ENCODE measurements around the gene GIT1. TPM values are rescaled to one million over a fixed set of nuclear protein-coding genes. Genes with fewer than 3 reads are reported as not detected.
A peak's percentile ranks its signal among the peaks of the same experiment; 100 is the strongest.

The GIT1 gene
- total and polyA plus RNA-seq, 2 of the 13 experiments (the other 11 are each of a cell fraction or from before 2014, with no cell fraction given): 14.2 to 30.8 TPM

GRCh38 chr17:29574732-29575510 lies 14.5 kb downstream of the GIT1 start (continued):
- TF ChIP-seq, protein P1, sequence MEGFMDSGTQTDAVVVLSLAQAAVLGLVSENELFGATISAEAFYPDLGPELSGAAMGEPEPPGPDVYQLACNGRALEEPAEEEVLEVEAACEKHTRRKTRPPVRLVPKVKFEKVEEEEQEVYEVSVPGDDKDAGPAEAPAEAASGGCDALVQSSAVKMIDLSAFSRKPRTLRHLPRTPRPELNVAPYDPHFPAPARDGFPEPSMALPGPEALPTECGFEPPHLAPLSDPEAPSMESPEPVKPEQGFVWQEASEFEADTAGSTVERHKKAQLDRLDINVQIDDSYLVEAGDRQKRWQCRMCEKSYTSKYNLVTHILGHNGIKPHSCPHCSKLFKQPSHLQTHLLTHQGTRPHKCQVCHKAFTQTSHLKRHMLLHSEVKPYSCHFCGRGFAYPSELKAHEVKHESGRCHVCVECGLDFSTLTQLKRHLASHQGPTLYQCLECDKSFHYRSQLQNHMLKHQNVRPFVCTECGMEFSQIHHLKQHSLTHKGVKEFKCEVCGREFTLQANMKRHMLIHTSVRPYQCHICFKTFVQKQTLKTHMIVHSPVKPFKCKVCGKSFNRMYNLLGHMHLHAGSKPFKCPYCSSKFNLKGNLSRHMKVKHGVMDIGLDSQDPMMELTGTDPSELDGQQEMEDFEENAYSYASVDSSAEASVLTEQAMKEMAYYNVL (CRISPR knock-in tag; IDR thresholded peaks at IDR 0.05; ENCODE audit: borderline replicate concordance): peak; percentile 62; the same call in 1 of the 2 replicates
- TF ChIP-seq RXRB (CRISPR knock-in tag; IDR thresholded peaks at IDR 0.05; ENCODE audit: borderline replicate concordance): peak; percentile 57; the same call in 1 of the 2 replicates
- 0 out of 2 replicates have a peak, but pooled peaks have one; percentile 41 for TF ChIP-seq ZNF160 (CRISPR knock-in tag; IDR thresholded peaks at IDR 0.05)
- TF ChIP-seq TGIF2 (CRISPR knock-in tag; IDR thresholded peaks at IDR 0.05): peak; percentile 88; the same call in 1 of the 2 replicates
- peak; percentile 85; the same call in 1 of the 2 replicates for TF ChIP-seq NCOR1 (IDR thresholded peaks at IDR 0.05; ENCODE audit: borderline replicate concordance, low read length)
- peak; percentile 85 for TF ChIP-seq ZNF350 (CRISPR knock-in tag; IDR thresholded peaks at IDR 0.05; ENCODE audit: borderline replicate concordance, low read depth)

GRCh38 chr17:29573871-29574731 lies 15.3 kb downstream of the GIT1 start:
- FAIRE-seq (no peak), DNase-seq (ENCODE audit: low spot score) (no peak), ATAC-seq (no peak)
- POLR2A ChIA-PET: interaction anchor here (0.8 to 1.6 kb wide), 10 partner anchors 8 to 280 kb away, joined by 3 to 23 read pairs (median 3); partner anchors contain the start of genes ABHD15, ANKRD13B and NUFIP2
- Histone ChIP-seq H3K9ac (ENCODE audit: insufficient read depth, low read depth, low read length) (no peak overlapping the region), H4K20me1 (ENCODE audit: insufficient read depth, low read length) (no peaks in the 10 kb centered on the region), H3K36me3 (replicated peaks in 1 of 2; ENCODE audit: control insufficient read depth in 1 of 2, insufficient read depth in 2 of 2, low read length in 2 of 2) (peaks cover 5 to 17% of the 10 kb centered on the region in 2 experiments; a peak in 4 of 5 replicates), H3K4me3 (replicated peaks in 1 of 3; ENCODE audit: insufficient read depth in 1 of 3, low read depth in 2 of 3, low read length in 3 of 3) (peak overlapping the region in 1 of 3 experiments; percentile 30; a peak in 1 of 6 replicates), H2AFZ (ENCODE audit: low read length) (no peak overlapping the region), H3K4me1 (ENCODE audit: insufficient read depth, low read length) (peaks cover 29% of the 10 kb centered on the region), H3K27ac (ENCODE audit: extremely low read length, insufficient read depth, low read length) (peak overlapping the region; percentile 46), H3K79me2 (ENCODE audit: insufficient read depth, low read length) (no peaks in the 10 kb centered on the region), H3K9me3 (ENCODE audit: low read length) (no peaks in the 10 kb centered on the region), H3K27me3 (ENCODE audit: control insufficient read depth in 1 of 2, insufficient read depth in 2 of 2, low read length in 2 of 2) (no peaks in the 10 kb centered on the region), H3K4me2 (ENCODE audit: low read depth, low read length) (peak overlapping the region; percentile 59)
- in situ Hi-C loops (cut with HindIII; ENCODE audit: extremely low pct_ligation_motif_present, low pct_unique_long_range_greater_than_20kb) (no loop called here), intact Hi-C loops (cut with micrococcal nuclease; ENCODE audit: unreplicated experiment) (loop anchor here (2.0 kb wide), 1 partner anchor 17 kb away; no protein-coding TSS in a partner anchor)
- CTCF ChIA-PET (ENCODE audit: low intra/inter-chr PET ratio, low total read pairs): interaction anchor here (1.0 to 1.2 kb wide), 2 partner anchors 18 to 44 kb away, joined by 4 to 5 read pairs; no protein-coding TSS in a partner anchor
- BruUV-seq (replicated peaks): no TSS peak
- WGBS (ENCODE audit: low lambda C conversion rate): 93% methylated on average over 12 of the region's 14 CpGs
- TF ChIP-seq AGO2 (optimal IDR thresholded peaks at IDR 0.05; ENCODE audit: low read depth, low read length) (peak; percentile 46), ZBTB10 (CRISPR knock-in tag; IDR thresholded peaks at IDR 0.05; ENCODE audit: borderline replicate concordance) (peak; percentile 41; the same call in 1 of the 2 replicates), ZBTB20 (CRISPR knock-in tag; IDR thresholded peaks at IDR 0.05; ENCODE audit: borderline replicate concordance, low read depth) (peak; percentile 21; the same call in 1 of the 2 replicates), GABPA (IDR thresholded peaks at IDR 0.05; ENCODE audit: low read depth, low read length) (no peak), GABPA (CRISPR knock-in tag; IDR thresholded peaks at IDR 0.05; ENCODE audit: low read depth) (no peak), ZNF557 (CRISPR knock-in tag; IDR thresholded peaks at IDR 0.05) (0 out of 2 replicates have a peak, but pooled peaks have one; percentile 11), ZNF619 (CRISPR knock-in tag; IDR thresholded peaks at IDR 0.05) (peak; percentile 32; the same call in 1 of the 2 replicates), HOXA9 (CRISPR knock-in tag; IDR thresholded peaks at IDR 0.05; ENCODE audit: borderline replicate concordance) (0 out of 2 replicates have a peak, but pooled peaks have one; percentile 45), ZNF589 (CRISPR knock-in tag; conservative IDR thresholded peaks at IDR 0.05) (peak; percentile 45; the same call in 1 of the 2 replicates)
